GM18519 (cell line): ENCODE data around the gene SLC25A10.
"Not testable (repeated sequence)": the region's sequence is repeated elsewhere in the genome, so short reads cannot be mapped to it uniquely, and the experiment has no call there.

Experiments used
- ATAC-seq: cut with Tn5 transposase; IDR thresholded peaks from one replicate; pipeline ENCODE4 v1.9.1; 2021; ENCODE audit warnings: mild to moderate bottlenecking, moderate library complexity; ENCODE audit not compliant: unreplicated experiment, low FRiP score

The SLC25A10 gene

DNA sequence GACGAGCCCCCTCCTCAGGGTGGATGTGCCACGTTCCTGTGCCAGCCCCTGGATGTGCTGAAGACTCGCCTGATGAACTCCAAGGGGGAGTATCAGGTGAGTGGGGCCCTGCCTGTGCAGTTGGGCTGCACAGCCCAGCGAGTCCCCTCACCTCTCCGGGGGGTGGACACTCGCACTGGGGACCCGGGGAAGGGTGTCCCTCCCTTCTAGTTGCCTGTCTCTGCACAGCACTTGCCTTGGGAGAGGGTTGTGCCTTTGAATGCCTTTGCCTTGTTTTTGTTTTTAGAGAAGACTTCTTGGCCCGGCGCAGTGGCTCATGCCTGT is 5.6 kb downstream of the SLC25A10 start:
- no peak for ATAC-seq

DNA sequence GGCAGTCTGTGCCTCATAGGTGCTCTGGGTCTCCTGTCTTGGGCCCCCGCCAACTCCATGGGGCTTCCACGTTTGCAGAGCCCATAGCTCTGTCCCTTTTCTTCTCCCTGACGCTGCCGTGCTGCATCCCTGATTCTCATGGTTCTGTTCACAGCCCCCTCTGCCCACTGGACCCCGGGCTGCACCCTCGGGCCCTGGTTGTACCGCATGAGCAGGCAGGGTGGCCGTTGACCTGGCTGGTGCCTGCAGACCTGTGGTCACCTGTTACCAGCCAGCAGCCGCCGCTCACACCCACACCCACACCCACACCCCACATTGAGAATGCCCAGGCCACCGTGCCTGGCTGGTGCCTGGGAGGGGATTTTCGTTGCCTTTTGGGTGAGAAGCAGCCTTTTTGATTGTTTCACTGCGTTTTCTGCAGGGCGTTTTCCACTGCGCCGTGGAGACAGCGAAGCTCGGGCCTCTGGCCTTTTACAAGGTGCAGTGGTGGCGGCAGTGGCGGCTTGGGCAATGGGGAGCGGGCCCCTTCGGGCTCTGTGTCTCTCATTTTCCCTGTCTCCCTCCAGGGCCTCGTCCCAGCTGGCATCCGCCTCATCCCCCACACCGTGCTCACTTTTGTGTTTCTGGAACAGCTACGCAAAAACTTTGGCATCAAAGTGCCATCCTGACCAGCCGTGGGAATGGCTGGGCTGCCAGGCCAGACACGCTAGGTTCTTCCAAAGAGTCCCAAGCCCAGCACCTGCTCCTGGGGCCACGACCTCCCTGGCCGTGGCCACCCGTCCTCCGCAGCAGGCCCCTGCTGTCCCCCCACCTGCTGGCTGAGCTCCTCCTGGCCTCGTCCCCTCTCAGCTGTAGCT is 7.6 kb downstream of the SLC25A10 start:
- ATAC-seq, result no peak

DNA sequence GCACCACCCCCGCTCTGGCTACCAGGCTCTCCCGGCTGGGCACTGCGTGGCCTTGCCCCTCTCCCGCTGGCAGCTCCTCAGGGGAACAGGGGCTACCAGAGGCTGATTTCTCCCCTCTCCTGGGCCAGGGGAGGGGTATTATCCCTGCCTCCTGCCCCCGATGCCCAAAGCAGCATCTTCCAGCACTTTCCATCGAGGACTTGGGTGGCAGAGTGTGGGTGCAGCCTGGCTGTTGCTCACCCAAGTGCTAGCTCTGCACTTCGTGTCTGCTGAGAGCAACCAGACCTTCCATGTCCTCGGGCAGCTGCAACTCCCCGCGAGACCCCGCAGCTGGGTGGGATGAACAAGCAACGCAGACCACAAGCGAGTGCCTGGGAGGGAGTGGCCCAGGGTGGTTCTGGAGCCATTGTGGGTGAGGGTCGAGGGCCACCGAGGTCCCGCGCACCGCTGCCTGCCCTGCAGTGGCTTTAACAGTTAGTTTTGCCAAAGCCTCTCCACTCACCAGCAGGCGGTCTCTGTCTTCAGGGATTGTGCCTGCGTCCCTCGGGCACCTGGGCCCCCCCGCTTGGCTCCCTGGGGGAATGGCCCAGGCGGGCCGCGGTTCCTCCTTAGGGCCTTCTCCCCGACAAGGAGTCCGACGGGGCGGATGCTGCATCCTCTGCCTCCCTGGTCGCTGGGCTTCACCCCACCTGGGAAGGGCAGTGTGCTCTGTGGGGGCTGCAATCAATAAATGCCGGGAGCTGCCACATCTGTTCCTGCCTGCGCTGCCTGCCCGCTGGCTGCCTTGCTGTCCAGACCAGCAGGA is 8.4 kb downstream of the SLC25A10 start:
- ATAC-seq, result no peak

DNA sequence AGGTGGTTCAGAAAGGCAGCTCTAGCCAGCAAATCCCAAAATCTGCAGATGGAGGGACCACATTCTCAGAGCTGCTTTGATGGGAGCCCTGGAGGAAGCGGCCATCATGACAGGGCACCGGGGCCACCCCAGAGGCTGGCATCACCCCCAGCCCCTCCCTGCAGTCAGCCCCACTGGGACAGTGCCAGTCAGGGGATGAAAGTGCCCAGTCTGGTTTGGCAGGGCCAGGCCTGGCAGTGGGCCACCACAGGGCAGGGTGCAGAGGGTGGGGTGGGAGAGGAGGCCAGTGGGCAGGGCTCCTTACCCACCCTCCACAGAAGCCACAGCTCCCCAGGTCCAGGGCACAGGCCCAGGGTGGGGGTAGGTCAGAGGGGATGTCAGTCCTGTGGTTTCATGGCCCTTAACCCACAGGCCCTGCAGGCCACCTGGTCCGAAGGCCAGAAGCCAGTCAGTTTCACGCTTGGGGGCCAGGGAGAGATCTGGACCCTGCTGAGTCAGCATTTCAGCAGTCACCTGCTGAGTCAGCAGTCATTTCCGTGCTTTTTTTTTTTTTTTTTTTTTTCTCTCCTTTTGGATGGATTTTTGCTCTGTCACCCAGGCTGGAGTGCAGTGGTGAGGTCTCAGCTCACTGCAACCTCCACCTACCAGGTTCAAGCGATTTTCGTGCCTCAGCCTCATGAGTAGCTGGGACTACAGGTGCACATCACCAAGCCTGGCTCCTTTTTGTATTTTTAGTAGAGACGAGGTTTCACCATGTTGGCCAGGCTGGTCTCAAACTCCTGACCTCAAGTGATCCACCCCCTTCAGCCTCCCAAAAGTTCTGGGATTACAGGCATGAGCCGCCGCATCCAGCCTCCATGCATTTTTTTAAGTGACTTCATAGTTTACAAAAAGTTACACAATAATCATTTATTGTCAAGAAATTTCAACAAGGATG is 10.4 kb downstream of the SLC25A10 start:
- no peak for ATAC-seq

DNA sequence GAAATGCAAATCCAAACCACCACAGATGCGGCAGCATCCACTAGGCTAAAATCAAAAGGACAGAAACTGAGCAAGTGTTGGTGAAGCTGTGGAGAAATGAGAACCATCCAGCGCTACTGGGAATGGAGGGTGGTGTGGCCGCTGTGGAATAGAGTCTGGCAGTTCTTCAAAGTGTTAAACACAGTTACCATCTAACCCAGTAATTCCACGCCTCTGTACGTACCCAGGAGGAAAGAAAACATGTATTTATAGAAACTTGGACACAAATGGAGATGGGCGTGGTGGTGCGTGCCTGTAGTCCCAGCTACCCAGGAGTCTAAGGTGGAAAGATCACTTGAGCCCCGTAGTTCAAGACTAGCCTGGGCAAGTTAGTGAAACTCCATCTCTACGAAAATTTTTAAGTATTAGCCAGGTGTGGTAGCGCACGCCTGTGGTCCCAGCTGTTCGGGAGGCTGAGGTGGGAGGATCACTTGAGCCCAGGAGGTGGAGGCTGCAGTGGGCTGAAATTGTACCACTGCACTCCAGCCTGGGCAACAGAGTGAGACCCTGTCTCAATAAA is 11.6 kb downstream of the SLC25A10 start:
- no peak for ATAC-seq

DNA sequence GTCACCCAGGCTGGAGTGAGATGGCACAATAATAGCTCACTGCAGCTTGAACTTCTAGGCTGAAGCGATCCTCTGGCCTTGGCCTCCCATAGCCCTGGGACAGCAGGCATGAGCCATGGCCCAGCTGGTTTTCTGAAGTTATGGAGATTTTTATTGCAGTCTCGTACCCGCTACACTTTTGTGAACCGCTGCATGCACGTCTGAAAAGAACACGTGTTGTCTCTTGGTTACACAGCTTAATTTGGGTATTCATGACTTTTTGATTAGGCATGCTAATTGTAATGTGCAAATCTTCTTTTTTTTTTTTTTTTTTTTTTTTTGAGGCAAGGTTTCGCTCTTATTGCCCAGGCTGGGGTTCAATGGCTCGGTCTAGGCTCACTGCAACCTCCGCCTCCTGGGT is 13.4 kb downstream of the SLC25A10 start:
- no peak for ATAC-seq

DNA sequence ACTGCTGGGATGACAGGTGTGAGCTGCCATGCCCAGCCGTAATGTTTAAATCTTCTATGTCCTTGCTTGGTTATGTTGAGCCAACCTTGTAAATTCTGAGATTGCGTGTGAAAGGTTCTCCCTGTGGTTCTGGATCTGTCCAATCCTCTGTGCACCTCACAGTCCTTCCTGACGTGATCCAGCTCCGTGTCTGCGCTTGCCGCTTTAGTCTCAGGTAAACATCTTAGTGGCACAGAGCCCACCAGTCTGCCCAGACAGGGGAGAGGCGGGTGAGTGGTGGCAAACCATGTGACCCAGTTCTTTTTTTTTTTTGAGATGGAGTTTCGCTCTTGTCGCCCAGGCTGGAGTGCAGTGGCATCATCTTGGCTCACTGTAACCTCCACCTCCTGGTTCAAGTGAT is 13.9 kb downstream of the SLC25A10 start:
- ATAC-seq, result no peak

DNA sequence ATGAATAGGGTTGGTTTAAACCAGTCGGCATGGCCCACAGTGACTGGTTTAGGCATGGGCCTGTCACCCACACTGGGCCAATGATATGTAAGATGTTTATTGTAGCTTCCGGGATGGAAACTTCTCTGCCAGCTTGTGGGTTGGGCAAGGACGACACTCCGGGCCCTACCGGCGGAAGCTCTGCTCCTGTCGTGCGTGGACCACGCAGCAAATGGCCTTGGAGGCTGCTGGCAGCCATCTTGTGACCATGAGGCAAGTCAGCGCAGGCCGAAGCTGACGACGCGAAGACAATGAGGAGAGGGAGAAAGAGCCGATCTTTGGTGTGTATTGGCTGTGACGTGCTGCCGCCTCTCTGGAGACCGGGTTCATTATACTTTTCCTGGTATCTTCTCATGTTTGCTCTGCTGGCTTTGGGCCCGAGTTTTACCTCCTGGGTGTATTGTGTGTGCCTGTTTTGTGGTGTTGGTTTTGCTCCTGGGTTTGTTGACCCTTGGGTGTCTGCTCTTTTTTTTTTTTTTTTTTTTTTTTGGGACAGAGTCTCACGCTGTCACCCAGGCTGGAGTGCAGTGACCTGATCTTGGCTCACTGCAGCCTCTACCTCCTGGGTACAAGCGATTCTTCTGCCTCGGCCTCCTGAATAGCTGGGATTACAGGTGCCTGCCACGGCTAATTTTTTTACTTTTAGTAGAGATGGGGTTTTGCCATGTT is 15.4 kb downstream of the SLC25A10 start:
- no peak for ATAC-seq

DNA sequence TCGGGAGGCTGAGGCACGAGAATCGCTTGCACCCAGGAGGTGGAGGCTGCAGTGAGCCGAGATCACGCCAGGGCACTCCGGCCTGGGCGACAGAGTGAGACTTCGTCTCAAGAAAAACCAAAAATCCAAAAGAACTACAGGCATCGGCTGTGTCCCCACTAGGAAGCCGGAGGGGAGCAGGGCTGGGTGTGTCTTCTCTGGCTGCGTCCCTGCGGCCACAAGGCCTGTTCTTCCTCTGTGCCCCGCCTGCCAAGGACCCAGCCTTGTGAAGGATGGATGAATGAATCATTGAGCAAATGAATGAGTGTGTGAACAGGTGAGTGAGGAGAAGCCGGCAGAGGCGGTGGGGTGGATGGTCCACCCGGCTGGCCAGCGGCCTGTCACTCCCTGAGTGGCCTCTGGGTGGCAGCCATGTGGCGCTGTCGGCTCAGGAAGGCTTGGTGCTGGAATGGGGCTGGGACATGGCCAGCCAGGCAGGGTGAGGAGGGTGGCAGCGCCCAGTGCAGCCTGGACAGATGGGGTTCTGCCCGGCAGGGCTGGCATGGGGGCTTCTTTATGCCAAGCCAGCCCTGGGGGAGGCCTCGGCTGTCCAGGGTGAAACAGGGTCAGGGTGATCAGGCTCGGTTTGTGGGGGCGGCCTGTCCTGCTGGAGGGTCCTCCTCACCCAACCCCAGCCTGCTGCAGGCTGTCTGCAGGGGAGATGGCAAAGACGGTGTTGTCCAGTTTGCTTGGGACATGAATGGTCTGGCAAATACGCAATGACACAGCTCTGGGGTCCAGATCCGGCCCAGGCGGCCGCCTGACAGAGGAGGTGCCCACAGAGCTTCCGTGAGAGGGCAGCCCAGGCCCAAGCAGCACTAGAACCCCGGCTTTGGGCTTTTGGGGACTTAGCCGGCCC is 21.7 kb downstream of the SLC25A10 start:
- ATAC-seq, result no peak

DNA sequence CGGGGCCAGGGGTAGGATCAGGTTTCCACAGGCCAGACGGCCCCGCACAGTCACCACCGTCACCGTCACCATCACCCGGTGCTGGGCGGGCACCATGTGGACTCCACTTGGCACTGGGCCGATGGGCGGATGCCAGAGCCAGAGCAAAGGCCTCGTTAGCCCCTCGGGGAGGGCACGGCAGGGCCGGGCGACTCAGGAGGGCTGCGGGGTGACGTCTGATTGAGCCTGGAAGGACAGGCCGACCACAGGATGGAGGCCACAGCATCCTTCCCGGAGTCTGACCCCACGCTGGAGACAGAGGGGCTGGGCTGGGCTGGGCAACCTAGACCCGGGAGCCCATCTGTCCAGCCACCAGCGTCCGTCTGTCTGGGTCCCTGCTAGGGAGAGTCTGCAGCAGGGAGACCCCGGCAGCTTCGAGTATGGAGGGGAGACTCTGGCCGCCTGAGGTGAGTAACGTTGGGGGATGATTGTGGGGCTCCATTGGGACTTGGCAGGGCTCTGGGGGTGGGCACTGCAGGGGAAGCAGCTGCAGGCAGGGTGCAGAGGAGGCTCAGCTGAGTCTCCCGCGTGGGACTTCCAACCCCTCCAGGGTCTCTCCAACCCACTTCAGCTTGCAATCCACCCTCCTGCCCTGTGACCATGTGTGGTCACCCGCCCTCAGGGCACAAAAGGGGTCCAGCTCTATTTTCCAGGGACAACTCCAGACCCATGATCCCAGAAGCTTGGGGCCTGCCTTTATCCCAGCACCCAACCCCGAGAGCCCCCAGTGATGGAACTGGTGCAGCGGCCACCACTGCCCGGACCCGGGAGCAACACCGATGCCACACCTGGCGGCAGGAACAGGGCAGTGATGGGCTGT is 22.6 kb downstream of the SLC25A10 start:
- ATAC-seq, result no peak

DNA sequence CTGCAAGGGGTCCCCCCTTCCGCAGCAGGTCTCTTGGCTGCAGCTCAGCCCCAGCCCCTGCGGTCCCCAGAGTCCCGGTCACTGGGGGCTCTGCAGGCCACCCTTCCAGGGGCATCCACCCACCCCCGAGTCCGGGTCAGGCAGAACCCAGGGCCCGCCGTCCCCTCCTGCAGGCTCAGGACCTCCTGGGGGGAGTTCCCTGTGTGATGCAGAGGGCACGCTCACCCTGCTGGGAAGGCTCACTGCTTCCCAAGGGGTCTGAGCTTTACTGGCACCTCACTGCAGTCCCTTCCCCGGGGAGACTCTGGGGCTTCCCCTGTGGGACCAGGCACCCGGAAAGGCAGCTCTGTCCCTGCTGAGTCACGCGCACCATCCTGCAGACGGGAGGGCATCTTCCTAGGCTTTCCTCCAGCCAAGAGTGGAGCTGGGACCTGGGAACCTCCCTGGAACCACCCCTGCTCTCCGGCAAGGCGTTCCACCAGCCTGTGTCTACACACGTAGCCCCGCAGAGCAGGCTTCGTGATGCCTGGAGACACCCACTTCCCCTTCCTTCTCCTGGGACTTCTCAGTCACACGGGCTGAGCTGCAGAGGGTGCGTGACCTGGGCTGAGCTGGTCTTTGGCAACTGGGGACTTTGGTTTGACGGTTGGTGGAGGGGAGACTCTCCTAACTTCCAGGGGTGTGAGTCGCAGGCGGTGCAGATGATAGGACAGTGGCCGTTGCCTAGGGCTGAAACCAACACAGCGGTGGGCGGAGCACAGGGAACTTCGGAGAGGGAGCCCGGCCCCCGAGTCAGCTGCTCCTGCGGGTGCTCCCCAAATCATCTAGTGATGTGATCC is 23.4 kb downstream of the SLC25A10 start:
- no peak for ATAC-seq

DNA sequence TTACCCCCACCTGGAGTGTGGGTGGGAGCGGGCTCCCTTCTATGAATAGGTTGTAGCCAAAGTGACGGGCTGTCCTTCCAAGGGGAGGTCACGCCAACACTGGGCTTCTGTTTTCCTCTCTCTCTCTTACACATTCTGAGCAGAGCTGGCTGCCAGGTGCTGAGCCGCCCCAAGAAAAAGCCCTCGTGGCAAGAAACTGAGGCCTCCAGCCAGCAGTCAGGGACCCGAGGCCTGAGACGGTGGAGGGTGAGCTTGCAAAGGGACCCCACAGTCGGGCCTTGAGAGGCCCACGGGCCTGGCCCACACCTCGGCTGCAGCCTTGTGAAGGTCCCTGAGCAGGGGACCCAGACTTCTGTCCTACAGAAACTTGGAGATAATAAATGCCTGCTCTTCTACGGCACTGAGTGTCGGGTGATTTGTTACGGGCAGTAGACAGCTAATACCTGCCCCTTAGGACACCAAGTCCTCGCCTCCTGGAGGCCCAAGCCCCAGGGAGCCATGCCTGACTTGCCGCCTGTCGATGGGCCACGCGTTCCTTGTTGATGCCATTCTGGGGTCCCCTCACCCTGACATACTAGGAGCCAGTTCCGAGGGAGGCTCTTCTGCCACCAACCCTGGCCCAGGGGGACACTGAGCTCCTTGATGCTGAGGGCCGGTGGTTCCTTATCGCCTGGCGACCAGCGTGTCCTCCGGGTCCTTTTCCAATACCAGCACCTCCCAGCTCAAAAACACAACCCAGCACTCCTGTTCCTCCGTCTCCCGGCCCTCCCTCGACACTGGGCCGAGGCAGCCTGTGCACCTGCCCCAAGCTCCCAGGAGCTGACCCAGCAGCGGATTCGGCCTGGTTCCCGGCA is 26.1 kb downstream of the SLC25A10 start:
- ATAC-seq, result no peak

DNA sequence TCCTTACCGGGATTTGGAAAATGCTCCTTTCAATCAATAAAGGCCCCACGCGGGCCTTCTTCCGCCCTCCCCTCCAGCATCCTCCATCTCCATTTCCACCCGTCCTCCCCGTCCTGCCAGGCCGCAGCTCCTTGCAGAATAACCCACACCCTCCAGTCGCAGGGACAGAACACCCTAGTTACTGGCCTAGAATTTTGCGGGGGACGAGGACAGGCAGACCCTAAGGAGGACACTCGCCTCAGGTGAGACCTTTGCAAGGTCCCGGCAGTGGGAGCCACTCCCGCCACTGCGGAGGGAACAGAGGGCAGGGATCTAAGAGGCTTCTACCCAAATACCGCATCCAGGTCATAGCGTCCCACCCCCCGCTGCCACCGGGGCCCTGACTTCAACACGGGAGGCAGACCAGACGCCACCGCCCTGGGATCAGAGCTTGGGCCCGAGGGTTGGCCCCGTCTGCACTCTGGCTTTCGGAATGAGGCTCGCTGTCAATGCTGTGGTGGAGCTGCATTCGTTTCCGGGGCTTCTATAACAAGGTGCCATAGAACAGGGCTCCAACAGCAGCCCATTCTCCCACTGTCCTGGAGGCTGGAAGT is 26.8 kb downstream of the SLC25A10 start:
- ATAC-seq, result no peak

DNA sequence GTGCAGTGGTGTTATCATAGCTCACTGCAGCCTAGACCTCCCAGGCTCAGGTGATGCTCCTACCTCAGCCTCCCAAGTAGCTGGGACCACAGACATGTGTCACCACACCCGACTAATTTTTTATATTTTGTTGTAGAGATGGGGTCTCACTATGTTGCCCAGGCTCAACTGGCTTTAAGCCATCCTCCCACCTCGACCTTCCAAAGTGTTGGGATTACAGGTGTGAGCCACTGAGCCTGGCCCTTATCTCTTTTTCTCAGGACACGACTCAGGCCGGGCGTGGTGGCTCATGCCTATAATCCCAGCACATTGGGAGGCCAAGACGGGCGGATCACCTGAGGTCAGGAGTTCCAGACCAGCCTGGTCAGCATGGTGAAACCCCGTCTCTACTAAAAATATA is 27.5 kb downstream of the SLC25A10 start:
- not testable (repeated sequence) for ATAC-seq

DNA sequence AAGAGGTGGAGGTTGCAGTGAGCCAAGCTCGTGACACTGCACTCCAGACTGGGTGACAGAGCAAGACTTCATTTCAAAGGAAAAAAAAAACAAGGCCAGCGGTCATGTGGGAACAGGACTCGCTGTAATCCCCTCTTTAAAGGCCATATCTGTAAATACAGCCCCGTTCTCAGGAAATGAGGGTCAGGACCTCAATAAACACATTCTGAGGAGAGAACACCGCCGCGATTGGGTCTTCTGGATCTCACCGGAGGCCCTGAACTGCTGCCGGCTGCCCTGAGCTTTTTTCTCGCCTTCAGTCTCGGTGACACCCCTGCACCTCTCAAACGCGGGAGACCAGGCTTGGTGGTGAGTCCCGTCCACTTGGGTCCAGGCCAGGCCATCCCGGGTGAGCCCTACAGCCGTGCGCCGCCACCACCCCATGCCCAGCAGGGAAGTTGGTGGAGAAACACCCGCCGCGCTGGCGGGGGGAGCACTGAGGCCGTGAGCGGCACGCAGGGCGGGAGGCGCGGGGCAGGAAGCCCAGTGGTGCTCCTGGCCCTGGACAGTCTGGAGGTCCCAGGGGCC is 28.4 kb downstream of the SLC25A10 start:
- ATAC-seq, result no peak
